Stomach (tissue), 4 donors: ENCODE measurements around the gene CACNA1I.

Experiments
- POLR2A ChIP-seq, 4 donors: fragments of 450-650 bp; IDR thresholded peaks; one replicate each; pipeline ENCODE4 v1.6.1; 2016; ENCODE audit warnings: antibody characterized with exemption in 4 of 4, control low read depth in 2 of 4, mild to moderate bottlenecking in 1 of 4, moderate library complexity in 1 of 4
- POLR2AphosphoS5 ChIP-seq, 3 donors: sonication (generic); formaldehyde crosslinking; IDR thresholded peaks; one replicate each; pipeline ENCODE4 v1.6.1; 2016; ENCODE audit warnings: antibody characterized with exemption in 3 of 3
- TF ChIP-seq, protein P1 (sequence below), 7 experiments: fragments of 450-650 bp in 4 of 7; fragments of 200-600 bp in 3 of 7; sonication (generic) in 3 of 7; IDR thresholded peaks; one replicate each; pipeline ENCODE4 v1.5.1; 2016 to 2019; ENCODE audit warnings: antibody characterized with exemption in 7 of 7, control low read depth in 2 of 7, mild to moderate bottlenecking in 1 of 7

DNA sequence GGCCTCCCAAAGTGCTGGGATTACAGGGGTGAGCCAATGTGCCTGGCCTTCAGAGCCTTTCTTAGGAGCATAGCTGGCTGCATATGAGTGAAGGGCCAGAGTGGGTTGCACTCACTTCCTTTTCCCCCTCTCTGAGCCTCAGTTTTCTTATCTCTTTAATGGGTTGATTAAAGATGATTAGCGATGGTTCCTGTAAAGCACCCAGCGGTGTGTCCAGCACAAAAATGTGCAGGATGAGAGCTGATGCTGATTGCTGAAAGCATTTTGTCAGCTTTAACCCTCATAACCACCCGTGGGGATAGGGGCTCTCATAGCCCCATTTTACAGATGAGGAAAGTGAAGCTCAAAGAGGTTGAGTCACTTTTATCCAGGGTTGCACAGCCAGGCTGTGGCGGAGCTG lies 5.5 kb downstream of the CACNA1I start:
- TF ChIP-seq, protein P1, sequence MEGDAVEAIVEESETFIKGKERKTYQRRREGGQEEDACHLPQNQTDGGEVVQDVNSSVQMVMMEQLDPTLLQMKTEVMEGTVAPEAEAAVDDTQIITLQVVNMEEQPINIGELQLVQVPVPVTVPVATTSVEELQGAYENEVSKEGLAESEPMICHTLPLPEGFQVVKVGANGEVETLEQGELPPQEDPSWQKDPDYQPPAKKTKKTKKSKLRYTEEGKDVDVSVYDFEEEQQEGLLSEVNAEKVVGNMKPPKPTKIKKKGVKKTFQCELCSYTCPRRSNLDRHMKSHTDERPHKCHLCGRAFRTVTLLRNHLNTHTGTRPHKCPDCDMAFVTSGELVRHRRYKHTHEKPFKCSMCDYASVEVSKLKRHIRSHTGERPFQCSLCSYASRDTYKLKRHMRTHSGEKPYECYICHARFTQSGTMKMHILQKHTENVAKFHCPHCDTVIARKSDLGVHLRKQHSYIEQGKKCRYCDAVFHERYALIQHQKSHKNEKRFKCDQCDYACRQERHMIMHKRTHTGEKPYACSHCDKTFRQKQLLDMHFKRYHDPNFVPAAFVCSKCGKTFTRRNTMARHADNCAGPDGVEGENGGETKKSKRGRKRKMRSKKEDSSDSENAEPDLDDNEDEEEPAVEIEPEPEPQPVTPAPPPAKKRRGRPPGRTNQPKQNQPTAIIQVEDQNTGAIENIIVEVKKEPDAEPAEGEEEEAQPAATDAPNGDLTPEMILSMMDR (IDR thresholded peaks at IDR 0.05) = no peak
- no peak for TF ChIP-seq POLR2A (IDR thresholded peaks at IDR 0.05)
- no peak for TF ChIP-seq POLR2AphosphoS5 (IDR thresholded peaks at IDR 0.05)
